Measurements from ENCODE around the gene MVP.

GRCh38 chr16:29858149-29858849, 38.0 kb downstream of the MVP start:
- TF ChIP-seq POLR2A (IDR thresholded peaks at IDR 0.05) (no peak), CTCF (IDR thresholded peaks at IDR 0.05 in 8 of 11, conservative IDR thresholded peaks at IDR 0.05 in 3 of 11) (no peak)

Measured in spleen (tissue), 7 donors.